ENCODE results near the gene CEMP1.

CEMP1 gene

GRCh38 chr16:2527784-2528100 lies 3.5 kb downstream of the CEMP1 start:
- TF ChIP-seq GATA1 (IDR thresholded peaks at IDR 0.05; ENCODE audit: low read depth, low read length) = no peak
- TF ChIP-seq POLR2A (IDR thresholded peaks at IDR 0.05; ENCODE audit: low read length) = no peak
- no peak for DNase-seq

- no peak for DNase-seq
- TF ChIP-seq GATA1 (IDR thresholded peaks at IDR 0.05; ENCODE audit: low read depth, low read length) (no peak), POLR2A (IDR thresholded peaks at IDR 0.05; ENCODE audit: low read length) (no peak)
Observed at GRCh38 chr16:2527071-2527783, 4.0 kb downstream of the CEMP1 start.

DNA sequence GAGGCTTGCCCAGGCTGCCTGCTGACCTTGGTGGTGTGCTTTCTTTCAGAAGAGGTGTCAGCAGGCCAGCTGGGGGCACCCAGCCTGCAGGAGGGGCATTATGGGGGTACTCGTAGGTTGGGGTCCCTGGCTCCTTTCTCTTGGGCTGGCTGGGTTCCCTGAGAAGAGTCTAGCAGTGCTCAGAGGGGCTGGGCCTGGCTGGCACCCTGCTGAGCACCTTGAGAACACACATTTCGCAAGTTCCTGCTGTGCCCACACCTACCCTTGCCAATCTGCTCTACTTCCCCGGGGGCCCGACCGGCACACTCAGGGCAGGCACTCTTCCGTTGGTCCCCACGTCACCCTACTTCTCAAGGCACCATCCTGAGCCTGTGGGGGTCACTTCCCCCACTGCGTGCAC lies 5.1 kb downstream of the CEMP1 start:
- DNase-seq = no peak
- TF ChIP-seq POLR2A (IDR thresholded peaks at IDR 0.05; ENCODE audit: low read length) = no peak
- TF ChIP-seq GATA1 (IDR thresholded peaks at IDR 0.05; ENCODE audit: low read depth, low read length) = no peak

GRCh38 chr16:2524339-2524938 lies 6.8 kb downstream of the CEMP1 start:
- DNase-seq = no peak
- no peak for TF ChIP-seq POLR2A (IDR thresholded peaks at IDR 0.05; ENCODE audit: low read length)
- no peak for TF ChIP-seq GATA1 (IDR thresholded peaks at IDR 0.05; ENCODE audit: low read depth, low read length)

GRCh38 chr16:2523801-2524231 lies 7.4 kb downstream of the CEMP1 start:
- TF ChIP-seq POLR2A (IDR thresholded peaks at IDR 0.05; ENCODE audit: low read length) (no peak), GATA1 (IDR thresholded peaks at IDR 0.05; ENCODE audit: low read depth, low read length) (no peak)

DNA sequence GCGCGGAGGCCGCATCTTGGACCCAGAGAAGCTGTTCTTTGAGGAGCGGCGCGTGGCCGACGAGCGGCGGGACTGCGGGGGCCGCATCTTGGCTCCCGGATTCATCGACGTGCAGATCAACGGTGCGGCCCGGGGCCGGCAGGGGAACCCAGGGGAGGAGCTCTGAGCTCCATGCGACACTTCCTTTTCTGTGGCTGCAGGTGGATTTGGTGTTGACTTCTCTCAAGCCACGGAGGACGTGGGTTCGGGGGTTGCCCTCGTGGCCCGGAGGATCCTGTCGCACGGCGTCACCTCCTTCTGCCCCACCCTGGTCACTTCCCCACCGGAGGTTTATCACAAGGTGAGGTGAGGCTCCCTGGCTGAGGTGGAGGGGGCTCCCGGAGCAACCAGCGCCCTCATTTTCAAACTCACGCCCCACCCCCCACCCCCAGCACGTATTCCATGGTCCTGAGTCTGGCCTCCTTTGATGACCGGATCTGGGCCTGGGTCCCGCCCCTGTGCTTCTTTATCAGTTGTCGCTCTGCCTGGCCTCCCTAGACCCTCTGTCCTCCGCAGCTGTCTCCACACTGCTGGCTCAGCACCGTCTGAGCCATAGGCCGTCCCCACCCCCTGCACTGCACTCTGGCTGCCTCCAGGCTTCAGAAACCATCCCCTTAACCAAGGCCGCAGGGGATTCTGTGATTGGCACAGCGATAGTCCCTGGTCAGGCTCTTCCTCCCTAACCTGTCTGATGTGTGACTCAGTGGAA lies 10.2 kb downstream of the CEMP1 start:
- DNase-seq = peak; percentile 54 to 68
- TF ChIP-seq POLR2A (IDR thresholded peaks at IDR 0.05; ENCODE audit: low read length) = no peak
- TF ChIP-seq GATA1 (IDR thresholded peaks at IDR 0.05; ENCODE audit: low read depth, low read length) = no peak

More at GRCh38 chr16:2523801-2524231, 7.4 kb downstream of the CEMP1 start:
- DNase-seq = no peak

- peak; percentile 97 to 98 for DNase-seq
- TF ChIP-seq POLR2A (IDR thresholded peaks at IDR 0.05; ENCODE audit: low read length) (no peak), GATA1 (IDR thresholded peaks at IDR 0.05; ENCODE audit: low read depth, low read length) (no peak)
Observed at GRCh38 chr16:2520097-2520783, 11.0 kb downstream of the CEMP1 start, which contains the start of gene AMDHD2. TSS of gene AMDHD2 (plus strand) at chr16:2520371. CDS start at chr16:2520459, 88 bp downstream.

GRCh38 chr16:2519711-2520080 lies 11.5 kb downstream of the CEMP1 start:
- no peak for DNase-seq
- TF ChIP-seq GATA1 (IDR thresholded peaks at IDR 0.05; ENCODE audit: low read depth, low read length) = no peak
- no peak for TF ChIP-seq POLR2A (IDR thresholded peaks at IDR 0.05; ENCODE audit: low read length)

GRCh38 chr16:2518823-2519710 lies 12.1 kb downstream of the CEMP1 start:
- peak in 1 of 2 experiments; percentile 52 for DNase-seq
- TF ChIP-seq GATA1 (IDR thresholded peaks at IDR 0.05; ENCODE audit: low read depth, low read length) (no peak), POLR2A (IDR thresholded peaks at IDR 0.05; ENCODE audit: low read length) (no peak)

- TF ChIP-seq GATA1 (IDR thresholded peaks at IDR 0.05; ENCODE audit: low read depth, low read length) (no peak), POLR2A (IDR thresholded peaks at IDR 0.05; ENCODE audit: low read length) (no peak)
Observed at GRCh38 chr16:2517954-2518605, 13.1 kb downstream of the CEMP1 start.

GRCh38 chr16:2516391-2517240 lies 14.6 kb downstream of the CEMP1 start:
- TF ChIP-seq GATA1 (IDR thresholded peaks at IDR 0.05; ENCODE audit: low read depth, low read length) (no peak), POLR2A (IDR thresholded peaks at IDR 0.05; ENCODE audit: low read length) (no peak)
- DNase-seq = no peak

More at GRCh38 chr16:2517954-2518605, 13.1 kb downstream of the CEMP1 start:
- DNase-seq = no peak
